Measurements from ENCODE around the gene PPP1R2.

PPP1R2 gene

DNA sequence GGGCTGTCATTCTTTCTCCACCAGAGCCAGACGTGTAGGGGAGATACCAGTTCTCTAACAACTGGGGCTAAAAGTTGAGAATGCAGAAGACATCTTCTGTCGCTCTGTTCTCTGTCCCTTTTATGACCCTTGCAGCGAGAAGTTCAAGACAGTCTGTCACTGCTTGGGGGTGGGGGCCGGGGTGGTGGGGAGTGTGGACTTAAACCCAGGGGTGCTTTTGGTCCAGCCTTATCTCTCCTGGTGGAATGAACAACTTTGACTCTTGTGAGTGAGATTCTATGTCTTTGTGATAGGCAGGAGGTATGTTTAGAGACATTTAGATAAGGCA, 41.4 kb upstream of the PPP1R2 start:
- H3K9me3 ChIP-seq (ENCODE audit: control extremely low read depth in 1 of 5, control insufficient read depth in 4 of 5, insufficient read depth in 2 of 5, low read depth in 1 of 5, low read length in 4 of 5), result peaks cover 0 to 7% (median 6%) of the 10 kb centered on the region in 5 experiments
- DNase-seq, result no peak
- no peaks in the 10 kb centered on the region for H3K36me3 ChIP-seq (ENCODE audit: control insufficient read depth in 4 of 4, insufficient read depth in 4 of 4, low read length in 3 of 4)
- no peaks in the 10 kb centered on the region for H3K27me3 ChIP-seq (replicated peaks in 2 of 5; ENCODE audit: control insufficient read depth in 4 of 5, insufficient read depth in 5 of 5, low read length in 4 of 5)
- no peak overlapping the region for H3K4me3 ChIP-seq (ENCODE audit: control insufficient read depth in 1 of 7, extremely low read depth in 1 of 7, insufficient read depth in 4 of 7, low read depth in 2 of 7, low read length in 6 of 7)
- 100% methylated on average over 2 of the region's 4 CpGs for WGBS (ENCODE audit: insufficient coverage)
- ChIA-PET CTCF (no interaction called here), POLR2A (no interaction called here)
- peaks cover 0 to 2% (median 0%) of the 10 kb centered on the region in 4 experiments for H3K4me1 ChIP-seq (ENCODE audit: control extremely low read depth in 1 of 4, control insufficient read depth in 4 of 4, insufficient read depth in 4 of 4, low read length in 3 of 4)
- no peak overlapping the region for H3K27ac ChIP-seq (ENCODE audit: insufficient read depth in 1 of 2, low read depth in 1 of 2, low read length in 2 of 2, poor library complexity in 1 of 2, severe bottlenecking in 2 of 2)

DNA sequence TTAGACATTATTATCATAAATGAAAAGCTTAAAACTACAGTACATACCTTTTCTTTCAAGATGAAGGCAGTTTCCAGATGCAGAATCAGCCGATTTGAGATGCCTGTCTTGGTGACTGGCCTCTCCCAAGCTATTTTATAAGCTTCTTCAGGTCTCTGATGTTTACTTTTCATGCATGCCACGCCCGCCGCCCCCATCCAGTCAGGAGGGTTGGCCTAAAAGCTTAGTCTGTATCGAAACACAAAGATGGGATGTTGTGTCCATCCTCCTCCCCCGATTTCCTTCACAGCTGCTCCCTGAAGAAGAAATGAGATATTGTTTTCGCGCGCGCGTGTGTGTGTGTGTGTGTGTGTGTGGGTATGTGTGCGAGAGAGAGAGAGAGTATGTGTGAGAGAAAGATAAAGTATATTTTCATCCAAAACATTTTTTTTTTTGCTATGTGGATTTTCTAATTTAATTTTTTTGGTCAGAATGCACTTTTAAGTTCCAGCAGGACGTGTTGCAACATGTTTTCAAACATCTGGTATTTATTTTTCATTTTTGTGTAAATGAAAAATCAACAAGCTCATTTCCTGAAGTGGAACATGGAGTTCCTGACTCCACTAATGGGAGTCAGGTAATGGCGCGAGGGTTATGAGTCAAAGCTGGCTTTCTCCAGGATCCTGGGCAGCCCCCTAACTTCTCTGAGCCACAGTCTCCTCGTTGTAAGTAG, 40.9 kb upstream of the PPP1R2 start, which contains the start of gene APOD:
Gene APOD, minus strand, starts transcription at position 110 of the 712 bp plus-strand sequence. CDS start 4,479 bp downstream, outside the sequence.
- Histone ChIP-seq H3K4me1 (ENCODE audit: control extremely low read depth in 1 of 4, control insufficient read depth in 4 of 4, insufficient read depth in 4 of 4, low read length in 3 of 4) (peaks cover 0 to 2% (median 0%) of the 10 kb centered on the region in 4 experiments), H3K36me3 (ENCODE audit: control insufficient read depth in 4 of 4, insufficient read depth in 4 of 4, low read length in 3 of 4) (no peaks in the 10 kb centered on the region), H3K4me3 (ENCODE audit: control insufficient read depth in 1 of 7, extremely low read depth in 1 of 7, insufficient read depth in 4 of 7, low read depth in 2 of 7, low read length in 6 of 7) (no peak within 1 kb of the TSS), H3K27ac (ENCODE audit: insufficient read depth in 1 of 2, low read depth in 1 of 2, low read length in 2 of 2, poor library complexity in 1 of 2, severe bottlenecking in 2 of 2) (no peak within 1 kb of the TSS), H3K27me3 (replicated peaks in 2 of 5; ENCODE audit: control insufficient read depth in 4 of 5, insufficient read depth in 5 of 5, low read length in 4 of 5) (no peaks in the 10 kb centered on the region), H3K9me3 (ENCODE audit: control extremely low read depth in 1 of 5, control insufficient read depth in 4 of 5, insufficient read depth in 2 of 5, low read depth in 1 of 5, low read length in 4 of 5) (peaks cover 0 to 5% (median 4%) of the 10 kb centered on the region in 5 experiments)
- ChIA-PET CTCF (no interaction called here), POLR2A (no interaction called here)
- no peak for DNase-seq
- WGBS (ENCODE audit: insufficient coverage), result 96% methylated on average over 8 of the region's 16 CpGs

DNA sequence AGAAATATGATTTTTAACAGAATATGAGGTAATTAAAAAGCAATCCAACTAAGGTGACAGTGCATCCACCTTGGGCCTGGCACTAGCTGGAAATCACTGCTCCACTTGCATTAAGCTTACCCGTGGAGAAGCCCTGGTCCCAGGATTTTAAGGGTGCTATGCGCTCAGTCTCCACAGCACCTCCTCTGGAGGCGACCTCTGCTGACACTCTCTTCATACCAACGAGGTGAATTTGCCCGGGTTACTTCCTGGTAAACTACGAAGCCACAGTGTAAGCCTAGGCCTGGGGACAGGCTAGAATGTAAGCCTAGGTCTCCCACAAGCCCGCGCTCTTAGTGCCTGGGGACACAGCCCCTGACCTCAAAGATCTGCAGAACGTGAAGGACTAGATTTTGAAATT, 39.8 kb upstream of the PPP1R2 start:
- H3K4me3 ChIP-seq (ENCODE audit: control insufficient read depth in 1 of 7, extremely low read depth in 1 of 7, insufficient read depth in 4 of 7, low read depth in 2 of 7, low read length in 6 of 7), result no peak overlapping the region
- CTCF ChIA-PET, result no interaction called here

DNA sequence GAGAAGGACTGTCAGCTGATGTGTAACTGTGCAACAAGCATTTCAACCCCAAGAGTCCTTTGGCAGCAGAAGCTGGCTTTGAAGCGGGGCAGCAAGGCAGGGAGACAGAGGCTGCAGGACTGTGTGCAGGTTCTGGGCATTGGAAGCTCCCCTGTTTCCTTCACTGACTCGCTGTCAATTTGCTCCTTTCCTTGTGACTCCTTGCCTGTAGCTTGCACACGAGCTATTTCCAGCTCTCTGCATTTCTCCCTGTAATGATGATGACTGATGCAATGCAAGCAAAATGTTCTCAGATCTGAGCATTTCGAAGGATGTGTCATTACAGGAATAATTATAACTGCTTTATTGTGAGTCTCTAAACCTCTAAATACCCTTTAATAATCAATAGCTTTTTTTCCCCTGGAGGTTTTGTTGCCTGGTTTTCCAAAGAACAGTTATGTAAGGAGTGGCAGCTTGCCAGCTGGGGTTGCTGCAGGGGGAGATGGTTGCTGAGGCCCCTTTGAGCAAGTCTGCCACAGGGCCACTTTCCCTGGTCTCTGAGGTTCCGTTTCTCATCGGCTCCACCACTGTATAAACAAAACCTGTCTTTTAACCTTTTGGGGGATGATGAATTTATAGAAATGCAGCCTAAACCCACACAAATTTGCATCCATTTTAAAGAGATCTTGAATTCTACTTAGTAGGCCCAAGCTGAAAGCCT, 37.8 kb upstream of the PPP1R2 start:
- no peak for DNase-seq
- peaks cover 0 to 2% (median 0%) of the 10 kb centered on the region in 4 experiments for H3K4me1 ChIP-seq (ENCODE audit: control extremely low read depth in 1 of 4, control insufficient read depth in 4 of 4, insufficient read depth in 4 of 4, low read length in 3 of 4)
- CTCF ChIA-PET, result interaction anchor here (1.1 kb wide), 1 partner anchor 25 kb away, joined by 4 read pairs; no protein-coding TSS in a partner anchor
- H3K4me3 ChIP-seq (ENCODE audit: control insufficient read depth in 1 of 7, extremely low read depth in 1 of 7, insufficient read depth in 4 of 7, low read depth in 2 of 7, low read length in 6 of 7), result no peak overlapping the region
- POLR2A ChIA-PET, result no interaction called here
- WGBS (ENCODE audit: insufficient coverage), result 93% methylated on average over 3 of the region's 6 CpGs
- no peak overlapping the region for H3K27ac ChIP-seq (ENCODE audit: insufficient read depth in 1 of 2, low read depth in 1 of 2, low read length in 2 of 2, poor library complexity in 1 of 2, severe bottlenecking in 2 of 2)
- H3K36me3 ChIP-seq (ENCODE audit: control insufficient read depth in 4 of 4, insufficient read depth in 4 of 4, low read length in 3 of 4), result no peaks in the 10 kb centered on the region
- peaks cover 0 to 5% (median 0%) of the 10 kb centered on the region in 5 experiments for H3K27me3 ChIP-seq (replicated peaks in 2 of 5; ENCODE audit: control insufficient read depth in 4 of 5, insufficient read depth in 5 of 5, low read length in 4 of 5)
- no peaks in the 10 kb centered on the region for H3K9me3 ChIP-seq (ENCODE audit: control extremely low read depth in 1 of 5, control insufficient read depth in 4 of 5, insufficient read depth in 2 of 5, low read depth in 1 of 5, low read length in 4 of 5)

More for the DNA sequence above, 39.8 kb upstream of the PPP1R2 start:
- peaks cover 0 to 5% (median 0%) of the 10 kb centered on the region in 5 experiments for H3K27me3 ChIP-seq (replicated peaks in 2 of 5; ENCODE audit: control insufficient read depth in 4 of 5, insufficient read depth in 5 of 5, low read length in 4 of 5)
- H3K4me1 ChIP-seq (ENCODE audit: control extremely low read depth in 1 of 4, control insufficient read depth in 4 of 4, insufficient read depth in 4 of 4, low read length in 3 of 4), result peaks cover 0 to 2% (median 0%) of the 10 kb centered on the region in 4 experiments
- no peaks in the 10 kb centered on the region for H3K36me3 ChIP-seq (ENCODE audit: control insufficient read depth in 4 of 4, insufficient read depth in 4 of 4, low read length in 3 of 4)
- H3K27ac ChIP-seq (ENCODE audit: insufficient read depth in 1 of 2, low read depth in 1 of 2, low read length in 2 of 2, poor library complexity in 1 of 2, severe bottlenecking in 2 of 2), result no peak overlapping the region
- WGBS (ENCODE audit: insufficient coverage), result 87% methylated on average over 7 of the region's 9 CpGs
- no peak for DNase-seq
- POLR2A ChIA-PET, result no interaction called here
- no peaks in the 10 kb centered on the region for H3K9me3 ChIP-seq (ENCODE audit: control extremely low read depth in 1 of 5, control insufficient read depth in 4 of 5, insufficient read depth in 2 of 5, low read depth in 1 of 5, low read length in 4 of 5)

DNA sequence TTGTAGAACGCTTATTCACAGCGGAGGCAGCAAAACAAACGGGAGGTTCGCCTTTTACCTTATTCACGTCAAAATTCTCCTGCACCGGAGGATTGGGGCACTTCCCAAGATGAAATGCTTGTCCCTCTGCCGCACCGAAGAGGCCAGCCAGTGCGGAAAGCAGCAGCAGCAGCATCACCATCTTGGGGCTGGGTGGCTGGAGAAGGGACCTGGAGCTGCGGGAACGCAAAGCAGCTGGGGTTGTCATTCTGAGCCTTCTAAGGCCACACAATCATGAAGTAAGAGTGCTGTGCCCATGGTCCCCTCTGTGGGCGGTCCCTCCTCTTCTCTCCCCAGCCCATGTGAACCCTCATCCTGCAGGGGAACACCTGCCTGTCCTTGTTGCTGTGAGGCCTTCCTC, 36.2 kb upstream of the PPP1R2 start:
- no peak overlapping the region for H3K27ac ChIP-seq (ENCODE audit: insufficient read depth in 1 of 2, low read depth in 1 of 2, low read length in 2 of 2, poor library complexity in 1 of 2, severe bottlenecking in 2 of 2)
- POLR2A ChIA-PET, result no interaction called here
- H3K9me3 ChIP-seq (ENCODE audit: control extremely low read depth in 1 of 5, control insufficient read depth in 4 of 5, insufficient read depth in 2 of 5, low read depth in 1 of 5, low read length in 4 of 5), result no peaks in the 10 kb centered on the region
- peaks cover 0 to 2% (median 0%) of the 10 kb centered on the region in 4 experiments for H3K4me1 ChIP-seq (ENCODE audit: control extremely low read depth in 1 of 4, control insufficient read depth in 4 of 4, insufficient read depth in 4 of 4, low read length in 3 of 4)
- H3K4me3 ChIP-seq (ENCODE audit: control insufficient read depth in 1 of 7, extremely low read depth in 1 of 7, insufficient read depth in 4 of 7, low read depth in 2 of 7, low read length in 6 of 7), result no peak overlapping the region
- H3K36me3 ChIP-seq (ENCODE audit: control insufficient read depth in 4 of 4, insufficient read depth in 4 of 4, low read length in 3 of 4), result no peaks in the 10 kb centered on the region
- 98% methylated on average over 11 of the region's 12 CpGs for WGBS (ENCODE audit: insufficient coverage)
- H3K27me3 ChIP-seq (replicated peaks in 2 of 5; ENCODE audit: control insufficient read depth in 4 of 5, insufficient read depth in 5 of 5, low read length in 4 of 5), result peaks cover 0 to 5% (median 0%) of the 10 kb centered on the region in 5 experiments
- no peak for DNase-seq
- CTCF ChIA-PET, result interaction anchor here (0.6 kb wide), 1 partner anchor 537 kb away, joined by 3 read pairs; no protein-coding TSS in a partner anchor

DNA sequence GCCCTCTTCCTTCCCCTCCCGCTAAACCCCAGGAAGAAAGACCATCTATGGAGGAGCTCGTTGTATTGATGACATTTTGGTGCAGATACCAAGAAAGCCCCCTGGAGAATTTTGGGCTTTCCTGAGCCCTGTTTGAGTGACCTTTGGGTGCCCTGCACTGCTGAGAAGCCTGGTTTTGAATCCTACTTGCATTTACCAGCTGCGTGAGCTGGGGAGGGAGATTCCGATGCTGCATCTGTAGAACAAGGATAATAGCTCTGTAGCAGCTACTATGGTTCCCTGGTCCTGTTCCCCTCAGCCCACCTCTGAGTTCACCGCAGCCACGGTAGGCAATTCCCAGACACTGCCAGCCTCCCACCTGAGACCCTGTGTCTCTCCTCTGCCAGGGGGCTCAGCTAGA, 35.4 kb upstream of the PPP1R2 start:
- CTCF ChIA-PET, result interaction anchor here (0.6 to 1.4 kb wide), 2 partner anchors 15 to 536 kb away, joined by 3 read pairs; no protein-coding TSS in a partner anchor
- WGBS (ENCODE audit: insufficient coverage), result 100% methylated on average over 4 of the region's 6 CpGs
- no peak overlapping the region for H3K27ac ChIP-seq (ENCODE audit: insufficient read depth in 1 of 2, low read depth in 1 of 2, low read length in 2 of 2, poor library complexity in 1 of 2, severe bottlenecking in 2 of 2)
- peaks cover 0 to 2% (median 0%) of the 10 kb centered on the region in 4 experiments for H3K4me1 ChIP-seq (ENCODE audit: control extremely low read depth in 1 of 4, control insufficient read depth in 4 of 4, insufficient read depth in 4 of 4, low read length in 3 of 4)
- H3K36me3 ChIP-seq (ENCODE audit: control insufficient read depth in 4 of 4, insufficient read depth in 4 of 4, low read length in 3 of 4), result no peaks in the 10 kb centered on the region
- POLR2A ChIA-PET, result no interaction called here
- no peaks in the 10 kb centered on the region for H3K9me3 ChIP-seq (ENCODE audit: control extremely low read depth in 1 of 5, control insufficient read depth in 4 of 5, insufficient read depth in 2 of 5, low read depth in 1 of 5, low read length in 4 of 5)
- no peak overlapping the region for H3K4me3 ChIP-seq (ENCODE audit: control insufficient read depth in 1 of 7, extremely low read depth in 1 of 7, insufficient read depth in 4 of 7, low read depth in 2 of 7, low read length in 6 of 7)
- DNase-seq, result no peak
- peaks cover 0 to 5% (median 0%) of the 10 kb centered on the region in 5 experiments for H3K27me3 ChIP-seq (replicated peaks in 2 of 5; ENCODE audit: control insufficient read depth in 4 of 5, insufficient read depth in 5 of 5, low read length in 4 of 5)

DNA sequence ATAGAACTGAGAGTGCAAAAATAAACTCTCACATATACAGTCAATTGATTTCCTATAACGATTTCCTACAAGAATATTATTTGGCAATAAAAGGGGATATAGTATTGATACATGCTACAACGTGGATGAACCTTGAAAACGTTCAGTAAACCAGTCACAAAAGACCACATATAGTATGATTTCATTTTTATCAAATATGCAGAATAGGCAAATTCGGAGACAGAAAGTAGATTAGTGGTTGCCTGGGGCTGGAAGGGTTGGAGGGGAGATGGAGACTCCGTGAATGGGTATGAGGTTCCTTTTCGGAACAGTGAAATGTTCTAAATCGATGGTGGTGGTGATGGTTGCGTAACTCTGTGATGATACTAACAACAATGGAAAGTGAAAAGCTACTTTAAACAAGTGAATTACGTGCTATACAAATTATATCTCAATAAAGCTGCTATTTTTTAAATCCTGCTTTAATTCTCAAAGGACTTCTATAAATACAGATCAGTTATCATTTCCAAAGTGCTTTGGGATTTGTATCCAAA, 34.6 kb upstream of the PPP1R2 start:
- no peaks in the 10 kb centered on the region for H3K36me3 ChIP-seq (ENCODE audit: control insufficient read depth in 4 of 4, insufficient read depth in 4 of 4, low read length in 3 of 4)
- H3K4me1 ChIP-seq (ENCODE audit: control extremely low read depth in 1 of 4, control insufficient read depth in 4 of 4, insufficient read depth in 4 of 4, low read length in 3 of 4), result peaks cover 0 to 2% (median 0%) of the 10 kb centered on the region in 4 experiments
- peaks cover 0 to 5% (median 0%) of the 10 kb centered on the region in 5 experiments for H3K27me3 ChIP-seq (replicated peaks in 2 of 5; ENCODE audit: control insufficient read depth in 4 of 5, insufficient read depth in 5 of 5, low read length in 4 of 5)
- DNase-seq, result no peak
- no peak overlapping the region for H3K4me3 ChIP-seq (ENCODE audit: control insufficient read depth in 1 of 7, extremely low read depth in 1 of 7, insufficient read depth in 4 of 7, low read depth in 2 of 7, low read length in 6 of 7)
- H3K27ac ChIP-seq (ENCODE audit: insufficient read depth in 1 of 2, low read depth in 1 of 2, low read length in 2 of 2, poor library complexity in 1 of 2, severe bottlenecking in 2 of 2), result no peak overlapping the region
- CTCF ChIA-PET, result interaction anchor here (1.4 kb wide), 1 partner anchor 14 kb away, joined by 3 read pairs; no protein-coding TSS in a partner anchor
- WGBS (ENCODE audit: insufficient coverage), result 63% methylated on average over 3 of the region's 9 CpGs
- H3K9me3 ChIP-seq (ENCODE audit: control extremely low read depth in 1 of 5, control insufficient read depth in 4 of 5, insufficient read depth in 2 of 5, low read depth in 1 of 5, low read length in 4 of 5), result no peaks in the 10 kb centered on the region
- POLR2A ChIA-PET, result no interaction called here
